ENCODE measurements around the gene ADCY2.

GRCh38 chr5:7392693-7393024, 3.3 kb upstream of the ADCY2 start:
- no peak for TF ChIP-seq POLR2A (IDR thresholded peaks at IDR 0.05)
- no peak for TF ChIP-seq CTCF (IDR thresholded peaks at IDR 0.05)

All from esophagus squamous epithelium (tissue), 4 donors.